Measurements from ENCODE around the gene GIPR. TPM values are rescaled to one million over a fixed set of nuclear protein-coding genes. Genes with fewer than 3 reads are reported as not detected.
A peak's percentile ranks its signal among the peaks of the same experiment; 100 is the strongest.

The GIPR gene
- total and polyA plus RNA-seq, 2 of the 13 experiments (the other 11 are each of a cell fraction or from before 2014, with no cell fraction given): 0.15 to 1.2 TPM

DNA sequence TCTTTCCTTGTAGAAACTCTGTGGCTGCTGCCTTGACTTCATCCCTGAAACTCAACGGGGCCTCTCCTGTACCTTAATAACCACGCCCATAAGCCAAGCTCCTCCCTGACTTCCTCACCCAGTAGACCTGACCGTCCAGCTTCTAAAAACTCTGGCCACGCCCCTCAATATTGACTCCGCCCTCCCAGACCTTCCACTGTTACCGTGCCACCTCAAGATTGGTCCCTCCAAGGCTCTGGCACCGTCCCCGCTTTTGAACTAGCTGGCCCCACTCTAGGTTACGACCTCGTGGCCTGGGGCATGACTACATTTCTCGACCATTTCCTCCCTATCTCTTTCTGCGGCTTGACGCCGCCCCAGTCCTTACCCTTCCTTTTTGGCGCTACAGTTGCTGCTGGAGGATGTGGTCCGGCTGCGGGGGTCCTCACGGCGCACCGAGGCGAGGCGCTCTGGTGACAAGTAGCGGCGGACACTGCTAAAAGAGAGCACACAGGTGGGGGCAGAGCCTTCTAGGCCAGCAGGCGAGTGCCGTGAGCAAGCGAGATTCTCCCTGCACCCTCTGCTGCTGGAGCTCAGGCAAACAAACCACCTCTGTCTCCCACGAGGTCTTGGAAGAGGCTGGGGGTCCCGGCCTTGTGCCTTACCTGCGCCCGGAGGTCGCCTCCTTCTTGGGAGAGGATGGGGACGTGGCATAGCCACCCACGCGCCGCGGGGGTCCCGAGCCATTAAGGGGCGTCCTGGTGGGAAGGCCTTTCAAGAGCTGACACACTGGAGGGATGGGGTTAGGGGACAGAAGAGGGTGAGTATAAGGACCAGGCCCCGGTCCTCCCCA is 26.5 kb upstream of the GIPR start (continued):
- TF ChIP-seq SPEN (CRISPR knock-in tag; IDR thresholded peaks at IDR 0.05; ENCODE audit: low read depth) (peak; percentile 57; the same call in 1 of the 2 replicates), ZNF605 (CRISPR knock-in tag; IDR thresholded peaks at IDR 0.05) (no peak; the same call in 1 of the 2 replicates), SIN3B (IDR thresholded peaks at IDR 0.05; ENCODE audit: low read length) (no peak), RBM39 (IDR thresholded peaks at IDR 0.05; ENCODE audit: low read depth, low read length, poor library complexity, severe bottlenecking) (peak; percentile 23), TFDP1 (CRISPR knock-in tag; IDR thresholded peaks at IDR 0.05; ENCODE audit: borderline replicate concordance) (0 out of 2 replicates have a peak, but pooled peaks have one; percentile 11), LCORL (IDR thresholded peaks at IDR 0.05) (no peak), LCORL (CRISPR knock-in tag; IDR thresholded peaks at IDR 0.05) (0 out of 2 replicates have a peak, but pooled peaks have one; percentile 45), HMGXB4 (CRISPR knock-in tag; IDR thresholded peaks at IDR 0.05; ENCODE audit: borderline replicate concordance in 1 of 2, low read depth in 1 of 2) (peak; percentile 40 to 59), WIZ (CRISPR knock-in tag; IDR thresholded peaks at IDR 0.05) (no peak), SETDB1 (CRISPR knock-in tag; IDR thresholded peaks at IDR 0.05; ENCODE audit: borderline replicate concordance) (peak; percentile 84; the same call in 1 of the 2 replicates), MXI1 (IDR thresholded peaks at IDR 0.05; ENCODE audit: borderline replicate concordance, low read depth, low read length) (peak; percentile 44; the same call in 1 of the 3 replicates)
- TF ChIP-seq, protein P1, sequence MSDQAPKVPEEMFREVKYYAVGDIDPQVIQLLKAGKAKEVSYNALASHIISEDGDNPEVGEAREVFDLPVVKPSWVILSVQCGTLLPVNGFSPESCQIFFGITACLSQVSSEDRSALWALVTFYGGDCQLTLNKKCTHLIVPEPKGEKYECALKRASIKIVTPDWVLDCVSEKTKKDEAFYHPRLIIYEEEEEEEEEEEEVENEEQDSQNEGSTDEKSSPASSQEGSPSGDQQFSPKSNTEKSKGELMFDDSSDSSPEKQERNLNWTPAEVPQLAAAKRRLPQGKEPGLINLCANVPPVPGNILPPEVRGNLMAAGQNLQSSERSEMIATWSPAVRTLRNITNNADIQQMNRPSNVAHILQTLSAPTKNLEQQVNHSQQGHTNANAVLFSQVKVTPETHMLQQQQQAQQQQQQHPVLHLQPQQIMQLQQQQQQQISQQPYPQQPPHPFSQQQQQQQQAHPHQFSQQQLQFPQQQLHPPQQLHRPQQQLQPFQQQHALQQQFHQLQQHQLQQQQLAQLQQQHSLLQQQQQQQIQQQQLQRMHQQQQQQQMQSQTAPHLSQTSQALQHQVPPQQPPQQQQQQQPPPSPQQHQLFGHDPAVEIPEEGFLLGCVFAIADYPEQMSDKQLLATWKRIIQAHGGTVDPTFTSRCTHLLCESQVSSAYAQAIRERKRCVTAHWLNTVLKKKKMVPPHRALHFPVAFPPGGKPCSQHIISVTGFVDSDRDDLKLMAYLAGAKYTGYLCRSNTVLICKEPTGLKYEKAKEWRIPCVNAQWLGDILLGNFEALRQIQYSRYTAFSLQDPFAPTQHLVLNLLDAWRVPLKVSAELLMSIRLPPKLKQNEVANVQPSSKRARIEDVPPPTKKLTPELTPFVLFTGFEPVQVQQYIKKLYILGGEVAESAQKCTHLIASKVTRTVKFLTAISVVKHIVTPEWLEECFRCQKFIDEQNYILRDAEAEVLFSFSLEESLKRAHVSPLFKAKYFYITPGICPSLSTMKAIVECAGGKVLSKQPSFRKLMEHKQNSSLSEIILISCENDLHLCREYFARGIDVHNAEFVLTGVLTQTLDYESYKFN (CRISPR knock-in tag; conservative IDR thresholded peaks at IDR 0.05): peak; percentile 34; the same call in 1 of the 2 replicates
- TF ChIP-seq, protein P2, sequence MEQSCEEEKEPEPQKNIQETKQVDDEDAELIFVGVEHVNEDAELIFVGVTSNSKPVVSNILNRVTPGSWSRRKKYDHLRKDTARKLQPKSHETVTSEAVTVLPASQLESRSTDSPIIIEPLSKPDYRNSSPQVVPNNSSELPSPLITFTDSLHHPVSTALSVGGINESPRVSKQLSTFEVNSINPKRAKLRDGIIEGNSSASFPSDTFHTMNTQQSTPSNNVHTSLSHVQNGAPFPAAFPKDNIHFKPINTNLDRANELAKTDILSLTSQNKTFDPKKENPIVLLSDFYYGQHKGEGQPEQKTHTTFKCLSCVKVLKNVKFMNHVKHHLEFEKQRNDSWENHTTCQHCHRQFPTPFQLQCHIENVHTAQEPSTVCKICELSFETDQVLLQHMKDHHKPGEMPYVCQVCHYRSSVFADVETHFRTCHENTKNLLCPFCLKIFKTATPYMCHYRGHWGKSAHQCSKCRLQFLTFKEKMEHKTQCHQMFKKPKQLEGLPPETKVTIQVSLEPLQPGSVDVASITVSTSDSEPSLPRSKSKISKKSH (CRISPR knock-in tag; IDR thresholded peaks at IDR 0.05; ENCODE audit: borderline replicate concordance): peak; percentile 77; the same call in 1 of the 2 replicates
- TF ChIP-seq, protein P3, sequence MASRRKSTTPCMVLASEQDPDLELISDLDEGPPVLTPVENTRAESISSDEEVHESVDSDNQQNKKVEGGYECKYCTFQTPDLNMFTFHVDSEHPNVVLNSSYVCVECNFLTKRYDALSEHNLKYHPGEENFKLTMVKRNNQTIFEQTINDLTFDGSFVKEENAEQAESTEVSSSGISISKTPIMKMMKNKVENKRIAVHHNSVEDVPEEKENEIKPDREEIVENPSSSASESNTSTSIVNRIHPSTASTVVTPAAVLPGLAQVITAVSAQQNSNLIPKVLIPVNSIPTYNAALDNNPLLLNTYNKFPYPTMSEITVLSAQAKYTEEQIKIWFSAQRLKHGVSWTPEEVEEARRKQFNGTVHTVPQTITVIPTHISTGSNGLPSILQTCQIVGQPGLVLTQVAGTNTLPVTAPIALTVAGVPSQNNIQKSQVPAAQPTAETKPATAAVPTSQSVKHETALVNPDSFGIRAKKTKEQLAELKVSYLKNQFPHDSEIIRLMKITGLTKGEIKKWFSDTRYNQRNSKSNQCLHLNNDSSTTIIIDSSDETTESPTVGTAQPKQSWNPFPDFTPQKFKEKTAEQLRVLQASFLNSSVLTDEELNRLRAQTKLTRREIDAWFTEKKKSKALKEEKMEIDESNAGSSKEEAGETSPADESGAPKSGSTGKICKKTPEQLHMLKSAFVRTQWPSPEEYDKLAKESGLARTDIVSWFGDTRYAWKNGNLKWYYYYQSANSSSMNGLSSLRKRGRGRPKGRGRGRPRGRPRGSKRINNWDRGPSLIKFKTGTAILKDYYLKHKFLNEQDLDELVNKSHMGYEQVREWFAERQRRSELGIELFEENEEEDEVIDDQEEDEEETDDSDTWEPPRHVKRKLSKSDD (CRISPR knock-in tag; IDR thresholded peaks at IDR 0.05; ENCODE audit: low read depth): no peak
